PFSK-1 (cell line): ENCODE results near the gene DGKZ.

Experiments
- FOXP2 ChIP-seq: optimal IDR thresholded peaks from 2 replicates; pipeline ENCODE3; 2011; ENCODE audit warnings: borderline replicate concordance, control low read depth, inconsistent platforms; ENCODE audit not compliant: insufficient read depth; ENCODE audit errors: extremely low read length, extremely low read depth
- REST ChIP-seq, 2 experiments: IDR thresholded peaks; 2 replicates each; pipeline versions ENCODE4 v1.6.1 to v1.8.0; 2011 to 2012; ENCODE audit warnings: low read depth in 2 of 2, low read length in 2 of 2, control low read depth in 1 of 2, inconsistent platforms in 1 of 2, mild to moderate bottlenecking in 1 of 2, moderate library complexity in 1 of 2; ENCODE audit not compliant: insufficient read depth in 1 of 2

GRCh38 chr11:46335890-46336562 is 11.2 kb upstream of the DGKZ start:
- TF ChIP-seq FOXP2: no peak
- no peak for TF ChIP-seq REST (IDR thresholded peaks at IDR 0.05; ENCODE audit: insufficient read depth in 1 of 2, low read depth in 2 of 2, low read length in 2 of 2)
